GM21825 (cell line): ENCODE data around the gene ITPR3.

ENCODE experiments used
- ATAC-seq: cut with Tn5 transposase; IDR thresholded peaks from one replicate; pipeline ENCODE4 v1.9.1; 2021; ENCODE audit warnings: mild to moderate bottlenecking, moderate library complexity; ENCODE audit not compliant: unreplicated experiment

Gene ITPR3

DNA sequence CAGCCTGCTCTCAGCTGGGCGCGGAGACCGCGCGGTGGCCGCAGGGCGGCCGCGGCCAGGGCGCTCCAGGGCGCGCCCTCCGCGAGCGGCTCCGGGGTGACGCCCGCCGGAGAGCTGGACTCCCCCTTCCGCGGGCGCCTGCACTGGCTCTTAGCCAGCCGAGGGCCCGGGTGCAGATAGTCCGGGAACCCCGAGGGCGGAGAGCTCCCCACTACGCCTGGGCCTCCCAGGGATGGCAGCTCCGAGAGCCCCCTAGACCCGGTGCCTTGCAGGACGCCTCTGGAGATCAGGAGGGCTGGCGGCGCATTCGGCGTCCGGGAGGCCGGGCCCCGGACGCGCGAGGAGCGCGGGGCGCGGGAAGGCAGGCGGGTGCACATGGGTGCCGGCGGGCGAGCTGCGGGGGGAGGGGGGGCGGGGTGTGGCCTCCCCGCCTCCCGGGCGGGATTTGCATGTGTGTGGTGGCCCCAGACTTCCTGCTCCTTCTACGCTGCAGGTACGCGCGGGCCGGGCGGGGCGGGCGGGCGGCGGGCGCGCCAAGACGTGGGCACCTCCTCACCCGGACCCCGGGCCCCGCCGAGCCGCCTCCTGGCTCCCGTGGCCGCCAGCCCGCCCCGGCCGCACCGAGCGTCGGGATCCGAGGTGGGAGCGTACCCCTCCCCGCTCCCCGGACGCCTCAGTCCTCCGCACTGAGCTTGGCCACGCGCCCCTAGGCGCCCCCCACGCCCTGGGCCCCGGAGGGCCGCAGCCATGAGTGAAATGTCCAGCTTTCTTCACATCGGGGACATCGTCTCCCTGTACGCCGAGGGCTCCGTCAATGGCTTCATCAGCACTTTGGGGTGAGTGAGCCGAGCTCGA, at the start of gene ITPR3:
Gene ITPR3, plus strand, starts transcription at position 467 of the 855 bp plus-strand sequence. Its CDS starts 281 bp downstream, at position 748.
- ATAC-seq = peak; percentile 66

DNA sequence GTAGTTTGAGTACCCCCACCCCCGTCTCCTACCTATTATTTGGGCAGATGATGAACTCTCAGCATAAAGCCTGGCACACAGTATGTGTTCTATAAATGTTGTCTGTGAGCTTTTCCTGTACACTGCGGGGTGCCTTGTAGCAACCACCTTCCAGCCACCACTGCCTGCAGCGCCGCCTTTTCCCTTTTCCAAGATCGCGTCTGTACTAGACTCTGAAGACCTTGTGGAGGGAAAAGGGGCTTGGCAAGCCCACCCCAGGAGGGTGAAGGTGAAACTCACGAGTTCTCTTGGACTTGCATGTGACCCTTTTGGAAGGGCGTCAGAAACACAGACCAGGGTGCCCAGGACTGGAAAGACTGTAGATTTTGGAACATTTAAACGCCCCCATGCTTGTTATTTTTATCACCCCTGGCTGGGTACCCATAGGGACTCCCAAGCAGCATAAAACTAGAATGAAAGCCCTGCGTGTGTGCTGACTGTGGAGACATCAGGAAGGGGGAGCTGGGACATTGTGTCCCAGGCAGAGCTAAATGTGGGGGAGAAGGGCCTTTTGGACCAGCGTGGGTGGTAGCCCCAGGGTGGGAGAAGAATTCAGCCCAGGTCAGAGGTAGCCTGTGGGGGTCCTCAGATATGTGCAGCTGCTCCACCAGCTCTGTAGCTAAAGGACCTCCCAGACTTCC, 49.3 kb upstream of the ITPR3 start:
- ATAC-seq = no peak

DNA sequence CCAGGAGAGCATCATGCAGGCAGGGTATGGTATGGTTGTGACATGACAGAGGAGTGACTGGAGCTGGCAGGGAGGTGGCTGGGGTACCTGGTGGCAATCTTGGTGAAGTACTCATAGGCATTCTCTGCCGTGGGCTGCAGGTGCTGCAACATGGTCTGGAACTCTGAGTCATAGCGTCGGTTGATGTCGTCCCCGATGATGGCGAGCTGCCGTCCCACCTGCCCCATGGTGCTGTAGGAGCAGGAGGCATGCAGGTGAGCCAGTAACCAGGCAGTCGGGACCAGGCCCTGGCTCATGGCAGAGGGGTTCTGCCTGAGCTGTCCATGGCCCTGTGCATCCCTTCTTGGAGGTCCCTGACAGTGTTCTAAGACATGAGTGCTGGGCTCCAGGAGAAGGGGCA, 45.9 kb upstream of the ITPR3 start:
- no peak for ATAC-seq

DNA sequence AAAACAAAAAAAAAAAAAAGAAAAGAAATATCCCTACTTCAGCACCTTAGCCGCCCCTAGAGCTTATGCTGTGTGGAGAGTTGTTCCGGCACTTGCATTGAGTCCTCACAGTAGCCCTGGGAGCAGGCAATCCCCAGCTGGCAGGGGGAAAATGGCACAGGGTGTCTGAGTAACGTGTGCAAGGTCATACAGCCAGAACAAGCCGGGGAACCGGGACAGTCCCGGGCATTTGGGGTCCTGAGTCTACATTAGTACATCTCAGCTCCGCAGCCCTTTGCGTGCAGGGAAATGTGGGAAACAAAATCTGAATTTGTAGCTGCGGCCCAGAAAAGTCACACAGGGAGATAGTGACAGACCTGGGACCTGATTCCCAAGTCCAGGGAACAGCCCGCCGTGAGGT, 44.5 kb upstream of the ITPR3 start:
- ATAC-seq = no peak

DNA sequence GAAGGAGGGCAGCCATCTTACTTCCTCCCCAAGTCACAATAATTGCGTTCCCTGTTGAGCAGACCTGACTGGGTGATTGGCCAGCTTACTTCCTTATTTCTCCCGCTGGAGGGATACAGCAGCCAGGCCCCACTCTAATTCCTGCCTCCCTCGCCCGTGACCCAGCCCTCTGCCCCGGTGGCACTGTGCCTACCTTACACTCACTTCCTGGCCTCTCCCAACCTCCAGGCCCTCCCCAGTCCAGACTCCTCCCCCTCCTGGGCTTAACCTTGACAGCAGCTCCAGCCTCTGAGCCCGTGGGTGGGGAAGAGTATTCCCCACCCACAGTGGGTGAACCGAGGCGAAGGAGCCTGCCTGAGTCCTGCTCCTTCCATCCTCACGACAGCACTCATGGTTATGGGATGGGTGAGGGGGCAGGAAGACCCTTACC, 44.0 kb upstream of the ITPR3 start:
- ATAC-seq = no peak

DNA sequence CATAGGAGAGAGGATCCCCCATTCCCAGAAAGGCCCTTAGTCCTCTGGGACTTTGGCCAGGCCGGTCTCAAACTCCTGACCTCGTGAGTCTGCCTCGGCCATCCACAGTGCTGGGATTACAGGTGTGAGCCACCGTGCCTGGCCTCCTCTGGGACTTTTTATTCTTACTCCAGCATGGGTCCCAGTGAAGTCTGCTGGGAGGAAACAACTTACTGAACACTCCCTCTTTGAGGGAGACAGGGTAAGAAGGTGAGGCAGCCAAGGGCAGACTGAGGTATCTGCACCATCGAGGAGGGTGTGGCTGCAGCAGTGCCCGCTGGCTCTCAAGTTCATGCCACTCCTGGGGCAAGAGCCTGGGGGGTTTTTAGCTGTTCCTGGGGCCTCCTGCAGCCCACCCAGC, 43.4 kb upstream of the ITPR3 start:
- no peak for ATAC-seq

DNA sequence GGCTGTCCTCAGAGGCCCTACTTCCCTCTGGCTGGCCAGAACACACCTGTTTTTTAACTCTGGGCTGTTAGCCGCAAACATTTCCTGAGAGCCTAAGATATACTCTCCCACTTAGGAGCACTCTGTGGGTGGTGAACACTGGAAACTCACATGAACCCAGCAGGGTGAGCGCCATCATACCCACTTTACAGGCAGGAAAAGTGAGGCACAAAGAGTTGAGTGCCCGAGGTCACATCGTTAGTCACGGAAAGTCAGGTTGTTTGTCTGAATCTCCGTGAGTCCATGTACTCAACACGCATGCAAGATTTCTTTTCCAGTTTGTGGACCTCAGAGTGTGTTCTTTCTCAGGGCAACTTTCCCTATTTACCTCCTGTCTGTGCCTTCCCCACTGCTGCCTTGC, 43.0 kb upstream of the ITPR3 start:
- ATAC-seq = no peak

DNA sequence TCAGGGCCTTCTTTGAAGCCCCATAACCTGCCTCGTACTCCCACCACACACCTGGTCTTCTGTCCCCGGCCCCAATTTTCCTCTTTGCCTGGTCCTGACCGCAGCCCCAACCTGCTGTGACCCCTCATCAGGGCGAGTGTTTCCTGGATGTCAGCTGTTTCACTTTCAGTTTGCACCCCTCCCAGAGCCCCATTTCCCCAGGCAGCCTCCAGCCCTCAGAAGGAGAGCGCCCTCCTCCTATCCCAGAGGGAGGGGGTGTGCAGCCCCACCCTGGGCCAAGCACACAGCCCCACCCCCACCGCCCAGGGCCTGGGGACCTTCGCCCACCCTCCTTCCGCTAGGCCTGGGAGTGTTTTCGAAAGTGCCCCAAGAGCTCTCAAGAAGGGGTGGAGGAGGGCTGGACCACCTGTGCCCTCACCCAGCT, 42.5 kb upstream of the ITPR3 start:
- no peak for ATAC-seq

DNA sequence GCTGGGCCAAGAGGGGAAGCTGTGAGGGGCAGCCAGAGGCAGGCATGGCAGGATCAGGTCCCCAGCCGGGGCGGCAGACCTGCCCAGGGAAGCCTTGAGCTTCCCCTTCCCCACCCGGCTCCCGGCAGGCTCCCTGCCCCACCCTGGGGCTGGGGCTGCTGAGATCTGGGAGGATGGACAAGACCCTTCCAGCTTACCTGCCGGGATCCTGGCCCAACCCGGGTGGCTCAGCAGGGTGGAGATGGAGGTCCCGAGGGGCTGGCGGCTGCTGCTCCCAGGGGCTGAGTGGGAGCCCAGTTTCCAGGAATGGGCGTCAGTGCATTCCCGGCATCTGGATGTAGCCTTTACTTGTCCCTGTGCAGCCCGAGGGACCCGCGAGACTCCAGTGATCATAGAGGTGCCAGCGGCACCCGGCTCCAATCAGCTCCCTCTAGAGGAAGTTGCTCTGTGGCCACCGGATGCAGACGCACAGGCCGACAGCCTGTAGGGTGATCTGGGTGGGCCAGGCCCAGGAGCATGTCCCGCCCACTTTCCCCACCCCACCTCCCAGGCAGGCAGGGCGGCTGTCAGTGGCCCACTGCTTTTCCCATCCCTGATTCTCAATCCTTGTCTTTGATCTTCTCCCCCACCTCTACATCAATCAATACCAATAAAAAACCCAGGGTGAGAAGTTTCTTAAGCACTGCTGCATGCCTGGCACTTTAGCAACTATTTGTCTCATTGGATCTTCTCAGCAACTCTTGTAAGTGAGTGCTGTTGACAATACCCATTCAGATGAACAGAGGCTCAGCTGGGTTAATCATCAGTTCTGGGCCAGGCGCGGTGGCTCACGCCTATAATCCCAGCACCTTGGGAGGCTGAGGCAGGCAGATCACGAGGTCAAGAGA, 41.1 kb upstream of the ITPR3 start, which contains the start of gene BAK1:
Gene BAK1, minus strand, starts transcription at position 449 of the 887 bp plus-strand sequence. CDS start 2,672 bp downstream, outside the sequence.
- ATAC-seq = peak; percentile 87

DNA sequence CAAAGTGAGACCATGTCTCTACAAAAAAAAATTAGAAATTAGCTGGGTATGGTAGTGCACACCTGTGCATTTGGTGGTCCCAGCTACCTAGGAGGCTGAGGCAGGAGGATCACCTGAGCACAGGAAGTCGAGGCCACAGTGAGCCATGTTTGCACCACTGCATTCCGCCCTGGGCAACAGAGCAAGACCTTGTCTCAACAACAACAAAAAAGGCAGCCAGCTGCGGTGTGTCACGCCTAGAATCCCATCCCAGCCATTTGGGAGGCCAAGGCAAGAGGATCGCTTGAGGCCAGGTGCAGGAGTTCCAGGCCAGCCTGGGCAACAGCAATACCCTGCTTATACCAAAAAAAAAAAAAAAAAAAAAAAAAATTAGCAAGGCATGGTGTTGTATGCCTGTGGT, 39.9 kb upstream of the ITPR3 start:
- ATAC-seq = no peak

- ATAC-seq = no peak
These were observed 37.4 kb upstream of the ITPR3 start for GRCh38 chr6:33583591-33584155.

DNA sequence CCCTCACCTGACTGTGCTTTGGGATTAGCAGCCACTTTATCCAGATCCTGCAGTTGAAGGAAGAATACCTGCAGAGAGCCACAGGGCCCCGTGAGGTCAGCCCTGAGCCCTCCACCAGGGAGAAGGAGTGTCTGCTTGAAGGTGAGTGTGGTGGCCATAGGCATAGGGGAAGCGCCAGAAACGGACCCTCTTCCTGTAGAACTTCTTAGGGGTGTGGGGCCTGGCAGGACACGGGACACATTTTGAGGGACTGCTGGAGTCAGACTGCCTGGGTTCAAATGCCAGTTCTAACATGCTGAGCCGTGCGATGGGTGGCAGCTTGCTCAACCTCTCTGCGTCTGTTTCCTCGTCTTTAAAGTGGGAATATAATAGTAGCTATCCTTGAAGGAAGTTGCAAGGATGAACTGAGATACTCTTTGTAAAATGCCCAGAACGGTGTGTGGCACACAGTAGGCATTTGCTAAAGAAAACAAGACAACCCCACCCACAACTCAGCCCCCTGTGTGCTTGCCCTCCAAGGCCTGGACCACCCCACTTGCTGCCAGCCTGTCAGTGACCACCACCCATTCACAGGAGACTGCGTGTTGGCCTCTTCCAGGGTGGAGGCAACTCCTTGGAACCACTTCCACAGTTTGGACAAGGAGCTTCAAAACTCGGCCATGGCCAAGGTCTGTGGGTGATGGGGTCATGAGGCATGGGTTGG, 36.3 kb upstream of the ITPR3 start:
- ATAC-seq = no peak

DNA sequence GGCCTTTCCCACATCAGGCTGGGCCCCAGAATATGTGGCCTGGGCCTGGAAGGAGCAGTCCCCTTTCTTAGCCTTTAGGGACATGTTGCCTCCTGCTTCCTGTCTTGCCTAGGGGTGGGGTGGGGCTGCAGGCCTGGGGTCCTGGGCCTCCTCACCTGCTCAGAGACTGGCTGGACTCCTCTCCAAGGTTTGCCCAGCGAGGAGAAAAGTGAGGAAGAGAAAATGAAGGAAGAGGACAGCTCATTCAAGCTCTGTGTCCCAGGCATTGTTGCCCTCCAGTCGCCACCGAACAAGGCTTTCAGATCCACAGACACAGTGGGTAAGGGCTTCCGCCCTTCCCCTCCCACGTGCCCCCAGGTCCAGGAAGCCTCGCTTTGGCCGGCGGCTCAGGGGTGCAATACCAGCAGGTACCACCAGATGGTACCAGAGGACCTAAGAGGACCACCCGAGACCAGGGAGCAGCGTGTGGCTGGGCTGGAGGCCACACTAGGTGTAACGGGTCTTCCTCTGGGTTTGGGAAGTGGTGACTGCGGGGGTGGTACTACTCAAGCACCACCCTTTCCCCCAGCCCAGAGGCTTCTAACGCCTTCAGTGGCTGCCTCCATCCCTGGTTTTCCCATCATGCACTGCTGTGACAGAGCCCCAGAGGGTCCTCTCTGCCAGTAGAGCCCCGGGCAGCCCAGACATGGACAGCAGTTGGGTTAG, 35.6 kb upstream of the ITPR3 start:
- peak; percentile 51 for ATAC-seq

DNA sequence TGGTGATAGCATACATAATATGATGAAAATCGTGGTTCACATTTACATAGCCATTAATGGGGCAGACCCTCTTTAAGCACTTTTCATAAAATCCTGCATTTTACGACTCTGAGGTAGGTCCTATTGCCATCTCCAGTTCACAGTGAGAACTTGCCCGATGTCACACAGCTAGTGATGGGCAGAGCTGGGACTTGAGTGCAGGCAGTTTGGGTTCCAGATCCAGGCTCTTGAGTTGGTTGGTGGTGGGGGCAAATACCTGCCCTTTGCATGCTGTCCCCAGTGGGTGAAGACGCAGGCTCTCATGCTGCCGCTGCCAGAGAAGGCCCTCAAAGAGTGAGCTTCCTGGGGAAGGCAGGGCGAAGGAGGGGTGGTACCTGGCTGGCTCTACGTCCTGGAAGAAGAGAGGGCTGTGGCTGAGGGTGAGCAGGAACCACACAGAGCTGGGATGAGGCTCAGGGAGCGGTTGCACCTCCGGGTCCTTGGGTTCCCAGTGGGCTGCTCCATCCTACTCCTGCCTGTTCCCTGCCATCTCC, 34.9 kb upstream of the ITPR3 start:
- ATAC-seq = no peak

GRCh38 chr6:33587529-33587928, 33.6 kb upstream of the ITPR3 start:
- no peak for ATAC-seq

DNA sequence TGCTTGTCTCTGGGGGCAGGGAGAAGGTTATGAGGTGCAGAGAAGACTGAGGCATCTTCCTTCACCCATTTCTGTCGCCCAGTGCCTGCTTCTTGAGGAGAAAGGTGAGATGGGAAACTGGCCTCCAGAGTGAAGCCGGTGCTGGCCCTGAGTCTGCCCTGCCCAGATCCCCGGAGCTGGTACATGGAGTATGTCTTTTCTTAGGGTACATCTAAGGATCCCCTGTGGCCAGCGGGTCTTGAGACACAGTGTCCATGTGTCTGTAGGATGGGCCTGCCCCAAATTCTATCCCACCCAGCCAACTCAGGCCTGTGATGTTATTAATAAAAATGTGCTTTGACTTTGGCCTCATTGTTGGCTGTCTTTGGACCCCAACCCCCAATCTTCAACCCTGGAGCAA, 32.2 kb upstream of the ITPR3 start:
- ATAC-seq = no peak

GRCh38 chr6:33589392-33589730, 31.8 kb upstream of the ITPR3 start:
- no peak for ATAC-seq

DNA sequence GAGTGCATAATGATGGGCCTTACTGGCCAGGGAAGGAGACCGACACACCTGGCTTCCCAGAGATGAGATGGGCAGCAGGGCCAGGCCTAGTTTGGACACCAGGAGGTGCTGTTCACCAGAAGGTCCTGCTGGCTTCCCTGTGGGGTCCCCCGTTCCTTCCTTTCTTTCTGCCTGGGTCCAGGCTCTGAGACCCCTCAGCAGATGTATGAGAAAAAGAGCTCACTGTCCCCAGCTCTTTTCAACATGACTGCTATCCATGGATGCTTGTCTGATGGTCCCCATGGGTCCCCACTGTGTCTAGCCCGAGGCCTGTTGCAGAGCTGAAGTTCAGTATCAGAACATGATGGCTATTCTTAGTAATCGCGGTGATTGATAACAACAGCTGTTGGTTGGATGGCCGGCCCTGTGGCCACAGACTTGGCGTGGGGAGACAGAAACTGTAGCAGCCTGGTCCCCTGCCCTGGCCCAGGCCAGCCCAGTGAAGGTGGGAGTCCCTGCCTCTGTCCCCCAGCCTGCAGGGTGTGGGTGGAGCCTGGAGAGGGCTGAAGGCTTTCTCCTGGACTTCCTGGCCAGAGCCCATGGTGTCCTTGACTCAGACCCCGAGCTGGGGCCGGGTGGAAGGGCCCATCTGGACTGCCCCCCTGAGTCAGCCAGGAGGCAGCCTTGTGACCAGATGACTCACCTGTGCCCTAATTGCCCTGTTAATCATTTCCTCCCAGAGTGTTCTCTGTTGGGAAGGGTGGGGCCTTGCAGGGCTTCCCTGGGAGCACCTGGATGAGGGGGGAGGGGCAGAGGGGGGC, 31.2 kb upstream of the ITPR3 start:
- ATAC-seq = no peak
